Endothelial cell of umbilical vein (primary cell): ENCODE data around the gene DSE. TPM values are rescaled to one million over a fixed set of nuclear protein-coding genes. Genes with fewer than 3 reads are reported as not detected.

Experiments used
- BruUV-seq: library from RNA; stranded (reverse); fragments of 400-500 nt; replicated peaks from 2 replicates; lab custom pipeline; 2021; lab: Mats Ljungman, UMichigan
- CTCF ChIA-PET: fragments of 300-600, 350-600 bp; sonication (Branson Sonifier 250); formaldehyde crosslinking; loops from one replicate; lab custom pipeline; 2021; ENCODE audit warnings: antibody characterized with exemption, inconsistent platforms; lab: Charles Lee
- POLR2A ChIA-PET: fragments of 300-600, 350-600 bp; sonication (Branson Sonifier 250); formaldehyde crosslinking; loops from one replicate; lab custom pipeline; 2021; ENCODE audit warnings: antibody characterized with exemption, inconsistent platforms; lab: Charles Lee
- DNase-seq: peaks from one replicate; pipeline ENCODE4 v3.0.0-alpha.2; 2011; ENCODE audit warnings: low read depth, low spot score
- FAIRE-seq: peaks from 2 replicates; lab custom pipeline; 2011; peaks lifted over from hg19 to GRCh38; lab: Jason Lieb, UNC
- H2AFZ ChIP-seq: 2 replicates; pipeline ENCODE4 v1.6.0; 2012; ENCODE audit warnings: low read depth, low read length, control low read depth, inconsistent platforms
- H3K27ac ChIP-seq: 2 replicates; pipeline ENCODE4 v1.5.1; 2011; ENCODE audit warnings: low read depth, mild to moderate bottlenecking, control low read depth, low read length, moderate library complexity; ENCODE audit not compliant: insufficient read depth
- H3K27me3 ChIP-seq, 2 experiments: 2 replicates each; pipeline versions ENCODE4 v1.6.0 to v1.6.1; 2011; ENCODE audit warnings: low read length in 2 of 2, mixed read lengths in 1 of 2; ENCODE audit not compliant: control insufficient read depth in 2 of 2, insufficient read depth in 2 of 2
- H3K36me3 ChIP-seq, 2 experiments: 2 replicates in 1 of 2; 3 replicates in 1 of 2; pipeline ENCODE4 v1.5.1; 2011; ENCODE audit warnings: low read length in 2 of 2, mild to moderate bottlenecking in 1 of 2, moderate library complexity in 1 of 2; ENCODE audit not compliant: control insufficient read depth in 2 of 2, insufficient read depth in 2 of 2; ENCODE audit errors: extremely low read depth in 1 of 2
- H3K4me1 ChIP-seq: 3 replicates; pipeline ENCODE4 v1.5.1; 2011; ENCODE audit warnings: mild to moderate bottlenecking, low read length; ENCODE audit not compliant: control insufficient read depth, insufficient read depth; ENCODE audit errors: extremely low read depth
- H3K4me2 ChIP-seq: 2 replicates; pipeline ENCODE4 v1.6.1; 2011; ENCODE audit warnings: low read length, control low read depth, mixed read lengths; ENCODE audit not compliant: insufficient read depth
- H3K4me3 ChIP-seq, 3 experiments: fragments of 200-600 bp in 1 of 3; sonication (generic), shearing (Covaris generic) in 1 of 3; replicated peaks in 1 of 3; 2 replicates each; pipeline ENCODE4 v1.5.1; 2011 to 2016; ENCODE audit warnings: control low read depth in 3 of 3, low read length in 3 of 3, mild to moderate bottlenecking in 2 of 3, inconsistent platforms in 1 of 3, low read depth in 1 of 3, moderate library complexity in 1 of 3; ENCODE audit not compliant: insufficient read depth in 1 of 3
- H3K79me2 ChIP-seq: 2 replicates; pipeline ENCODE4 v1.6.0; 2012; ENCODE audit warnings: low read length, inconsistent platforms; ENCODE audit not compliant: control insufficient read depth, insufficient read depth
- H3K9ac ChIP-seq: replicated peaks from 2 replicates; pipeline ENCODE3; 2011; ENCODE audit warnings: low read length, control low read depth; ENCODE audit not compliant: insufficient read depth; ENCODE audit errors: extremely low read depth
- H3K9me1 ChIP-seq: replicated peaks from 3 replicates; pipeline ENCODE4 v1.6.0; 2011; ENCODE audit warnings: mild to moderate bottlenecking, low read length; ENCODE audit not compliant: control insufficient read depth, insufficient read depth; ENCODE audit errors: extremely low read depth
- H3K9me3 ChIP-seq: replicated peaks from 2 replicates; pipeline ENCODE4 v1.5.1; 2012; ENCODE audit warnings: low read length, inconsistent platforms; ENCODE audit not compliant: control insufficient read depth, insufficient read depth
- H4K20me1 ChIP-seq: replicated peaks from 2 replicates; pipeline ENCODE3; 2011; ENCODE audit warnings: mild to moderate bottlenecking, low read length; ENCODE audit not compliant: control insufficient read depth, insufficient read depth; ENCODE audit errors: extremely low read depth
- CTCF ChIP-seq, 2 donors: IDR thresholded peaks; 1 replicate in 1 of 2; 2 replicates in 1 of 2; pipeline ENCODE4 v1.5.1; 2011; ENCODE audit warnings: low read length in 2 of 2, mild to moderate bottlenecking in 2 of 2, moderate library complexity in 2 of 2, control low read depth in 1 of 2, inconsistent platforms in 1 of 2, low read depth in 1 of 2; ENCODE audit not compliant: insufficient read depth in 1 of 2; ENCODE audit errors: extremely low read depth in 1 of 2
- FOS ChIP-seq: IDR thresholded peaks from 2 replicates; pipeline ENCODE4 v1.6.1; 2011; ENCODE audit warnings: mild to moderate bottlenecking, low read length, moderate library complexity, borderline replicate concordance; ENCODE audit not compliant: insufficient read depth
- JUN ChIP-seq: IDR thresholded peaks from 2 replicates; pipeline ENCODE4 v1.6.1; 2011; ENCODE audit warnings: borderline replicate concordance, low read depth; ENCODE audit not compliant: insufficient read length, insufficient read depth
- MAX ChIP-seq: IDR thresholded peaks from 2 replicates; pipeline ENCODE4 v1.6.1; 2011; ENCODE audit not compliant: insufficient read depth, insufficient read length
- MYC ChIP-seq: IDR thresholded peaks from one replicate; pipeline ENCODE4 v1.6.1; 2011; ENCODE audit warnings: mild to moderate bottlenecking, low read depth, low read length
- POLR2A ChIP-seq: IDR thresholded peaks from 2 replicates; pipeline ENCODE4 v1.6.1; 2012; ENCODE audit warnings: low read depth, mild to moderate bottlenecking, control low read depth, low read length
- POLR2AphosphoS5 ChIP-seq: IDR thresholded peaks from 2 replicates; pipeline ENCODE4 v1.6.1; 2012; ENCODE audit warnings: low read depth, mild to moderate bottlenecking, control low read depth, low read length, moderate library complexity; ENCODE audit not compliant: insufficient read depth
- dilution Hi-C: fragments of 300-500 bp; cut with MboI; formaldehyde crosslinking; loops from one replicate; pipeline ENCODE4 v1.15.0; 2019; ENCODE audit warnings: low sequenced_read_pairs; ENCODE audit not compliant: extremely low pct_ligation_motif_present
- intact Hi-C: fragments of 100-400 bp; cut with micrococcal nuclease; formaldehyde crosslinking; loops from one replicate; pipeline ENCODE4 v1.10.0; 2022
- polyA plus RNA-seq, 4 experiments: library from polyadenylated mRNA; depleted of rRNA in 3 of 4; stranded (reverse) in 3 of 4; unstranded in 1 of 4; fragments of >200 nt; gene quantifications; 2 replicates each; pipeline versions ENCODE4 v1.2.1 to v1.2.3, GENCODE V29; 2011 to 2012; ENCODE audit warnings: missing spikeins in 1 of 4
- total RNA-seq: library from RNA; stranded (reverse); gene quantifications from 2 replicates; pipeline ENCODE4 v1.2.3, GENCODE V29; 2021

The DSE gene
- total and polyA plus RNA-seq, 2 donors (not counting 3 experiments of a cell fraction or from before 2014, with no cell fraction given), result 12.0 to 25.0 TPM

DNA sequence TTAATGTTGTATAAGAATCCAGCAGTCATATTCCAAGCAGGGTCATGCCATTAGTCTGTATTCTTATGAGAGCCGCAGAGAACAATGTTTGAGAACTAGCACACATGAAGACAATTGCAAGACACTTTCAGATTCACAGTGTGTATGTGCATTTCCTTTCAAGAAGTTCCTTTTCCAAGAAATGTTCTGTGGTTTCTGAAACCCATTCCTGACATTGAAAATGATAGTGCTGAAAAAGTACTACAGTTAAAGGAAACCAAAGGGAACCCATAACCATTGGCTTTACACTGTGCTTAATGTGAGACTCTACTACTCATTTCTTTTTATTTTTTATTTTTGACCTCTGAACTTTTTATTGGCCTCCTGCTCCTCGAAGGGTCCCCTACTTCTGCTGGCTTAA lies 86.2 kb downstream of the DSE start:
- CTCF ChIA-PET, result no interaction called here

More for the DNA sequence above, 86.2 kb downstream of the DSE start:
- Histone ChIP-seq H3K4me3 (no peak overlapping the region), H3K27me3 (peaks cover 17 to 20% of the 10 kb centered on the region in 2 experiments), H3K9me3 (no peaks in the 10 kb centered on the region), H3K79me2 (no peaks in the 10 kb centered on the region), H3K36me3 (no peaks in the 10 kb centered on the region), H3K9me1 (no peaks in the 10 kb centered on the region), H3K4me1 (peaks cover 4% of the 10 kb centered on the region), H2AFZ (no peak overlapping the region), H3K9ac (no peak overlapping the region), H4K20me1 (no peaks in the 10 kb centered on the region), H3K27ac (no peak overlapping the region), H3K4me2 (no peak overlapping the region)
- TF ChIP-seq POLR2A, result no peak
- no peak for TF ChIP-seq MAX
- TF ChIP-seq POLR2AphosphoS5, result no peak
- no peak for TF ChIP-seq JUN
- TF ChIP-seq MYC, result no peak
- TF ChIP-seq FOS, result no peak
- no peak for TF ChIP-seq CTCF (IDR thresholded peaks at IDR 0.05; ENCODE audit: extremely low read depth in 1 of 2, insufficient read depth in 1 of 2, low read depth in 1 of 2, low read length in 2 of 2)
- no TSS peak for BruUV-seq
- POLR2A ChIA-PET, result no interaction called here
- DNase-seq (no peak), FAIRE-seq (no peak)
- dilution Hi-C loops, result no loop called here
- intact Hi-C loops, result no loop called here
